PC-9 (cell line): ENCODE data around the gene MMP2. TPM values are rescaled to one million over a fixed set of nuclear protein-coding genes. Genes with fewer than 3 reads are reported as not detected.

ENCODE experiments used
- BruUV-seq: library from RNA; stranded (reverse); fragments of 400-500 nt; replicated peaks from 2 replicates; lab custom pipeline; 2021; lab: Mats Ljungman, UMichigan
- CTCF ChIA-PET: fragments of 300-600 bp; sonication (Branson Sonifier 250); formaldehyde crosslinking; loops from one replicate; lab custom pipeline; 2022; ENCODE audit warnings: antibody characterized with exemption; lab: Charles Lee
- POLR2A ChIA-PET: fragments of 300-600 bp; sonication (Branson Sonifier 250); formaldehyde crosslinking; loops from one replicate; lab custom pipeline; 2022; ENCODE audit warnings: antibody characterized with exemption; ENCODE audit not compliant: unreplicated experiment; lab: Charles Lee
- DNase-seq, 2 experiments: peaks; one replicate each; pipeline versions ENCODE4 v3.0.0 to v3.0.0-alpha.2; 2015 to 2022; ENCODE audit warnings: mixed read lengths in 1 of 2
- H2AFZ ChIP-seq: fragments of 200-600 bp; sonication (generic); 2 replicates; pipeline ENCODE4 v1.8.1; 2017; ENCODE audit warnings: antibody characterized with exemption
- H3F3A ChIP-seq: fragments of 200-600 bp; sonication (generic); 2 replicates; pipeline ENCODE4 v1.8.1; 2017; ENCODE audit warnings: antibody characterized with exemption, mild to moderate bottlenecking, low read depth; ENCODE audit not compliant: insufficient read depth
- H3K27ac ChIP-seq: fragments of 200-600 bp; sonication (generic); 2 replicates; pipeline ENCODE4 v1.6.1; 2016; ENCODE audit warnings: mixed run types
- H3K27me3 ChIP-seq: fragments of 200-600 bp; sonication (generic); 2 replicates; pipeline ENCODE4 v1.6.1; 2016; ENCODE audit warnings: low read depth, mixed run types; ENCODE audit not compliant: insufficient read depth
- H3K36me3 ChIP-seq: fragments of 200-600 bp; sonication (generic); 2 replicates; pipeline ENCODE4 v1.6.1; 2016; ENCODE audit warnings: low read depth, mixed run types
- H3K4me1 ChIP-seq: fragments of 200-600 bp; sonication (generic); replicated peaks from 2 replicates; pipeline ENCODE4 v1.6.1; 2016; ENCODE audit warnings: mixed run types; ENCODE audit not compliant: insufficient read depth
- H3K4me2 ChIP-seq: fragments of 200-600 bp; sonication (generic); 2 replicates; pipeline ENCODE4 v1.6.1; 2017; ENCODE audit warnings: mixed run types
- H3K4me3 ChIP-seq: fragments of 200-600 bp; sonication (generic); 2 replicates; pipeline ENCODE4 v1.6.1; 2016; ENCODE audit warnings: mixed run types
- H3K79me2 ChIP-seq: fragments of 200-600 bp; sonication (generic); 2 replicates; pipeline ENCODE4 v1.6.1; 2017; ENCODE audit warnings: low read depth, mixed run types
- H3K9me2 ChIP-seq: fragments of 200-600 bp; sonication (generic); 2 replicates; pipeline ENCODE4 v1.8.1; 2017; ENCODE audit warnings: mild to moderate bottlenecking; ENCODE audit not compliant: insufficient read depth
- H3K9me3 ChIP-seq: fragments of 200-600 bp; sonication (generic); 2 replicates; pipeline ENCODE4 v1.8.1; 2016; ENCODE audit warnings: low read depth; ENCODE audit not compliant: insufficient read depth
- H4K20me1 ChIP-seq: fragments of 200-600 bp; sonication (generic); 2 replicates; pipeline ENCODE4 v1.8.1; 2017; ENCODE audit not compliant: insufficient read depth
- CTCF ChIP-seq: fragments of 200-600 bp; sonication (generic); conservative IDR thresholded peaks from 2 replicates; pipeline ENCODE4 v1.6.1; 2017; ENCODE audit warnings: mixed run types, antibody characterized with exemption, mild to moderate bottlenecking, moderate library complexity
- EZH2 ChIP-seq: fragments of 200-600 bp; sonication (generic); IDR thresholded peaks from 2 replicates; pipeline ENCODE4 v1.8.0; 2017; ENCODE audit warnings: antibody characterized with exemption, low read depth
- intact Hi-C: fragments of 100-400 bp; cut with micrococcal nuclease; formaldehyde crosslinking; loops from one replicate; pipeline ENCODE4 v1.10.0; 2022; ENCODE audit not compliant: unreplicated experiment
- total RNA-seq: library from RNA; stranded (reverse); gene quantifications from 2 replicates; pipeline ENCODE4 v1.2.3, GENCODE V29; 2021

Gene MMP2
- total RNA-seq, 1 experiment from 2014 or later: 0.50 TPM

GRCh38 chr16:55515111-55515510 is 36.1 kb downstream of the MMP2 start:
- Histone ChIP-seq H3K4me1 (peaks cover 12% of the 10 kb centered on the region), H4K20me1 (no peaks in the 10 kb centered on the region), H3K9me2 (no peaks in the 10 kb centered on the region), H3K4me2 (no peak overlapping the region), H2AFZ (no peak overlapping the region), H3K27me3 (no peaks in the 10 kb centered on the region), H3K79me2 (peaks cover 39% of the 10 kb centered on the region), H3K4me3 (no peak overlapping the region), H3K36me3 (peaks cover 35% of the 10 kb centered on the region), H3K9me3 (peaks cover 20% of the 10 kb centered on the region), H3K27ac (no peak overlapping the region), H3F3A (no peaks in the 10 kb centered on the region; the same call in 1 of the 2 replicates)
- TF ChIP-seq CTCF: no peak
- no peak for TF ChIP-seq EZH2
- no TSS peak for BruUV-seq
- no peak for DNase-seq
- intact Hi-C loops: no loop called here
- ChIA-PET POLR2A (no interaction called here), CTCF (interaction anchor here (0.7 kb wide), 1 partner anchor 12 kb away, joined by 3 read pairs; no protein-coding TSS in a partner anchor)

DNA sequence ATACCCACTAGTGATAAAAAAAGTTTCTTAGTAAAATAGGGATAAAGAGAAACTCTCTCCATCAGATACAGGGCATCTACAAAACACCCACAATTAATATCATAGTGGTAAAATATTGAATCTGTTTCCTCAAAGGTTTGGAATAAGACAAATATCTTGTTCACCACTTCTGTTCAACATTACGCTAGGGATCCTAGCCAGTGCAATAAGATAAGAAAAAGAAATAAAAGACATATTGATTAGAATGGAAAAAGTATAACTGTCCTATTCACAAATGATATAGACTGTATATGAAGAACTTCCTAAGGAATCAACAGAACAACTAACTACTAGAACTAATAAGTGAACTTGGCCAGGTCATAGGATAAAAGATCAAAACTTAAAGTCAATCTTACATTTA is 42.8 kb downstream of the MMP2 start:
- Histone ChIP-seq H3K27me3 (no peaks in the 10 kb centered on the region), H3K36me3 (peaks cover 15% of the 10 kb centered on the region; the same call in 1 of the 2 replicates), H3K79me2 (no peaks in the 10 kb centered on the region), H3F3A (no peaks in the 10 kb centered on the region; the same call in 1 of the 2 replicates), H3K9me3 (no peaks in the 10 kb centered on the region; the same call in 1 of the 2 replicates), H3K9me2 (no peaks in the 10 kb centered on the region), H4K20me1 (no peaks in the 10 kb centered on the region), H2AFZ (no peak overlapping the region), H3K27ac (no peak overlapping the region), H3K4me1 (no peaks in the 10 kb centered on the region), H3K4me2 (no peak overlapping the region), H3K4me3 (no peak overlapping the region)
- no TSS peak for BruUV-seq
- no peak for DNase-seq
- intact Hi-C loops: no loop called here
- POLR2A ChIA-PET: no interaction called here
- no peak for TF ChIP-seq EZH2
- TF ChIP-seq CTCF: no peak
- CTCF ChIA-PET: no interaction called here

GRCh38 chr16:55526441-55526840 is 47.4 kb downstream of the MMP2 start:
- H3K4me1 ChIP-seq: peaks cover 14% of the 10 kb centered on the region
- no peak for DNase-seq

More at GRCh38 chr16:55526441-55526840, 47.4 kb downstream of the MMP2 start:
- no peaks in the 10 kb centered on the region for H3K27me3 ChIP-seq
- H3K9me3 ChIP-seq: no peaks in the 10 kb centered on the region; the same call in 1 of the 2 replicates
- ChIA-PET CTCF (no interaction called here), POLR2A (no interaction called here)
- intact Hi-C loops: no loop called here
- H3K36me3 ChIP-seq: peaks cover 31% of the 10 kb centered on the region
- H3K4me3 ChIP-seq: no peak overlapping the region
- no peak overlapping the region for H3K4me2 ChIP-seq
- no peak for TF ChIP-seq EZH2
- no peak for TF ChIP-seq CTCF
- H3K27ac ChIP-seq: no peak overlapping the region
- H3K9me2 ChIP-seq: no peaks in the 10 kb centered on the region
- no peak overlapping the region for H2AFZ ChIP-seq
- BruUV-seq: no TSS peak
- H3K79me2 ChIP-seq: no peaks in the 10 kb centered on the region
- H4K20me1 ChIP-seq: no peaks in the 10 kb centered on the region
- no peaks in the 10 kb centered on the region; the same call in 1 of the 2 replicates for H3F3A ChIP-seq
